Tibial nerve (tissue), 3 donors: ENCODE measurements around the gene MYH3.

ENCODE experiments used
- POLR2A ChIP-seq, 2 donors: fragments of 450-650 bp; IDR thresholded peaks; one replicate each; pipeline ENCODE4 v1.6.1; 2017; ENCODE audit warnings: antibody characterized with exemption in 2 of 2, mild to moderate bottlenecking in 2 of 2, moderate library complexity in 2 of 2
- TF ChIP-seq, protein P1 (sequence below), 5 experiments: fragments of 200-600 bp in 3 of 5; fragments of 450-650 bp in 2 of 5; sonication (generic) in 3 of 5; IDR thresholded peaks; one replicate each; pipeline ENCODE4 v1.5.1; 2016 to 2019; ENCODE audit warnings: antibody characterized with exemption in 5 of 5, mild to moderate bottlenecking in 3 of 5, moderate library complexity in 2 of 5

DNA sequence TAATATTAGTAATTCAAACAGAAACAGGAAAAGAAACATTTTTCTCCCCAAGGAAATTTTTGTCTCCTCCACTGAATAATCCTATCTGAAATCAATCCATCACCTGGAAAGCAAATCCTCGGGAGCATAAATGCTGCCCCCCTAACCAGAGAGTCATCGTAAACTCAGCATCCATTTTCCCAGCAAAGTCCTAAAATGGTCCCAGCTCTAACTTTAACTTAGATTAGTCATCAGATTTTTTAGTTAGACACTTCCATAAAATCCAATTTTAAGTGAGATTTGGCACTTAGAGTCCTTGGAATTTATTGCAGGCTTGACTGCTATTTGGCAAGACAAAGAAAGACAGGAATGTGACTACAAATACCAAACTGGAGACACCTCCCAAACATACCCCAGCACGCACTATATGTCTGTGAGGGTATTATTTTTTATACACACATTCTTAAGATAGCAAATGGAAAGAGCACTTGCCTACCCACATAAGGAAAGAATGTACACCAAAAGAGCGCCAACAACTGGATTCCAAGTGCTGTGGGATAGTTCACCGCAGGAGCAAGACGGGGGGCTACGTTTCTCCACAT, 24.8 kb upstream of the MYH3 start:
- TF ChIP-seq POLR2A (IDR thresholded peaks at IDR 0.05) = no peak
- TF ChIP-seq, protein P1, sequence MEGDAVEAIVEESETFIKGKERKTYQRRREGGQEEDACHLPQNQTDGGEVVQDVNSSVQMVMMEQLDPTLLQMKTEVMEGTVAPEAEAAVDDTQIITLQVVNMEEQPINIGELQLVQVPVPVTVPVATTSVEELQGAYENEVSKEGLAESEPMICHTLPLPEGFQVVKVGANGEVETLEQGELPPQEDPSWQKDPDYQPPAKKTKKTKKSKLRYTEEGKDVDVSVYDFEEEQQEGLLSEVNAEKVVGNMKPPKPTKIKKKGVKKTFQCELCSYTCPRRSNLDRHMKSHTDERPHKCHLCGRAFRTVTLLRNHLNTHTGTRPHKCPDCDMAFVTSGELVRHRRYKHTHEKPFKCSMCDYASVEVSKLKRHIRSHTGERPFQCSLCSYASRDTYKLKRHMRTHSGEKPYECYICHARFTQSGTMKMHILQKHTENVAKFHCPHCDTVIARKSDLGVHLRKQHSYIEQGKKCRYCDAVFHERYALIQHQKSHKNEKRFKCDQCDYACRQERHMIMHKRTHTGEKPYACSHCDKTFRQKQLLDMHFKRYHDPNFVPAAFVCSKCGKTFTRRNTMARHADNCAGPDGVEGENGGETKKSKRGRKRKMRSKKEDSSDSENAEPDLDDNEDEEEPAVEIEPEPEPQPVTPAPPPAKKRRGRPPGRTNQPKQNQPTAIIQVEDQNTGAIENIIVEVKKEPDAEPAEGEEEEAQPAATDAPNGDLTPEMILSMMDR (IDR thresholded peaks at IDR 0.05) = no peak
